IPS-20b (cell line): Measurements from ENCODE around the gene CAMSAP2.

Experiments
- H3K27ac ChIP-seq: one replicate; pipeline ENCODE4 v1.5.1; 2013; ENCODE audit warnings: low read length
- H3K27me3 ChIP-seq: 2 replicates; pipeline ENCODE4 v1.6.1; 2013; ENCODE audit warnings: mild to moderate bottlenecking, low read length, inconsistent platforms; ENCODE audit not compliant: insufficient read depth
- H3K36me3 ChIP-seq: 2 replicates; pipeline ENCODE4 v1.6.1; 2013; ENCODE audit warnings: low read depth, mild to moderate bottlenecking, inconsistent platforms, low read length, moderate library complexity; ENCODE audit not compliant: insufficient read depth
- H3K4me1 ChIP-seq: 2 replicates; pipeline ENCODE4 v1.6.1; 2013; ENCODE audit warnings: mild to moderate bottlenecking, control low read depth, inconsistent platforms, low read length, moderate library complexity; ENCODE audit not compliant: insufficient read depth
- H3K4me3 ChIP-seq: 2 replicates; pipeline ENCODE4 v1.5.1; 2013; ENCODE audit warnings: mild to moderate bottlenecking, low read length, inconsistent platforms
- H3K9ac ChIP-seq: 2 replicates; pipeline ENCODE4 v1.6.1; 2013; ENCODE audit warnings: low read depth, mild to moderate bottlenecking, inconsistent platforms, low read length, moderate library complexity
- H3K9me3 ChIP-seq: 2 replicates; pipeline ENCODE4 v1.6.1; 2013; ENCODE audit warnings: mild to moderate bottlenecking, low read depth, low read length, inconsistent platforms; ENCODE audit not compliant: insufficient read depth

The CAMSAP2 gene

GRCh38 chr1:200771625-200772555 is 33.2 kb downstream of the CAMSAP2 start:
- Histone ChIP-seq H3K27ac (no peak overlapping the region), H3K27me3 (no peaks in the 10 kb centered on the region), H3K4me3 (no peak overlapping the region), H3K36me3 (peaks cover 27% of the 10 kb centered on the region; the same call in 1 of the 2 replicates), H3K9ac (no peak overlapping the region), H3K4me1 (no peaks in the 10 kb centered on the region), H3K9me3 (no peaks in the 10 kb centered on the region)

GRCh38 chr1:200774311-200774710 is 35.6 kb downstream of the CAMSAP2 start:
- peaks cover 1% of the 10 kb centered on the region; the same call in 1 of the 2 replicates for H3K4me1 ChIP-seq
- no peaks in the 10 kb centered on the region for H3K27me3 ChIP-seq
- no peaks in the 10 kb centered on the region for H3K9me3 ChIP-seq
- peaks cover 7% of the 10 kb centered on the region; the same call in 1 of the 2 replicates for H3K36me3 ChIP-seq
- H3K4me3 ChIP-seq = no peak overlapping the region
- H3K27ac ChIP-seq = no peak overlapping the region
- no peak overlapping the region for H3K9ac ChIP-seq

- Histone ChIP-seq H3K27ac (no peak overlapping the region), H3K9ac (no peak overlapping the region), H3K36me3 (peaks cover 2% of the 10 kb centered on the region; the same call in 1 of the 2 replicates), H3K4me3 (no peak overlapping the region), H3K4me1 (peaks cover 4% of the 10 kb centered on the region; the same call in 1 of the 2 replicates), H3K9me3 (no peaks in the 10 kb centered on the region), H3K27me3 (no peaks in the 10 kb centered on the region)
Measured at GRCh38 chr1:200774735-200775444, 36.2 kb downstream of the CAMSAP2 start.

GRCh38 chr1:200775850-200776249 is 37.2 kb downstream of the CAMSAP2 start:
- H3K36me3 ChIP-seq = no peaks in the 10 kb centered on the region
- no peak overlapping the region for H3K27ac ChIP-seq
- peaks cover 4% of the 10 kb centered on the region; the same call in 1 of the 2 replicates for H3K4me1 ChIP-seq
- no peak overlapping the region for H3K4me3 ChIP-seq
- H3K27me3 ChIP-seq = no peaks in the 10 kb centered on the region
- no peak overlapping the region for H3K9ac ChIP-seq
- H3K9me3 ChIP-seq = no peaks in the 10 kb centered on the region

- H3K27me3 ChIP-seq = no peaks in the 10 kb centered on the region
- peaks cover 4% of the 10 kb centered on the region; the same call in 1 of the 2 replicates for H3K4me1 ChIP-seq
- H3K36me3 ChIP-seq = peaks cover 8% of the 10 kb centered on the region; the same call in 1 of the 2 replicates
- H3K4me3 ChIP-seq = no peak overlapping the region
- H3K27ac ChIP-seq = no peak overlapping the region
- H3K9me3 ChIP-seq = no peaks in the 10 kb centered on the region
- H3K9ac ChIP-seq = no peak overlapping the region
Measured at GRCh38 chr1:200776949-200777348, 38.3 kb downstream of the CAMSAP2 start.

GRCh38 chr1:200778766-200779165 is 40.1 kb downstream of the CAMSAP2 start:
- H3K4me1 ChIP-seq = peaks cover 4% of the 10 kb centered on the region; the same call in 1 of the 2 replicates
- no peak overlapping the region for H3K4me3 ChIP-seq
- no peak overlapping the region for H3K9ac ChIP-seq
- peaks cover 10% of the 10 kb centered on the region for H3K9me3 ChIP-seq
- no peak overlapping the region for H3K27ac ChIP-seq
- H3K36me3 ChIP-seq = peaks cover 21% of the 10 kb centered on the region; the same call in 1 of the 2 replicates
- H3K27me3 ChIP-seq = no peaks in the 10 kb centered on the region

- H3K36me3 ChIP-seq = peaks cover 21% of the 10 kb centered on the region; the same call in 1 of the 2 replicates
- peaks cover 10% of the 10 kb centered on the region for H3K9me3 ChIP-seq
- H3K9ac ChIP-seq = no peak overlapping the region
- no peak overlapping the region for H3K27ac ChIP-seq
- H3K4me1 ChIP-seq = peaks cover 4% of the 10 kb centered on the region; the same call in 1 of the 2 replicates
- H3K27me3 ChIP-seq = no peaks in the 10 kb centered on the region
- no peak overlapping the region for H3K4me3 ChIP-seq
Measured at GRCh38 chr1:200779326-200779725, 40.6 kb downstream of the CAMSAP2 start.

GRCh38 chr1:200780545-200781369 is 42.1 kb downstream of the CAMSAP2 start:
- no peak overlapping the region for H3K9ac ChIP-seq

GRCh38 chr1:200783926-200784325 is 45.2 kb downstream of the CAMSAP2 start:
- no peaks in the 10 kb centered on the region for H3K27me3 ChIP-seq
- peaks cover 4% of the 10 kb centered on the region; the same call in 1 of the 2 replicates for H3K4me1 ChIP-seq
- H3K36me3 ChIP-seq = peaks cover 21% of the 10 kb centered on the region; the same call in 1 of the 2 replicates
- no peak overlapping the region for H3K9ac ChIP-seq
- peaks cover 10% of the 10 kb centered on the region for H3K9me3 ChIP-seq
- H3K4me3 ChIP-seq = no peak overlapping the region
- no peak overlapping the region for H3K27ac ChIP-seq

More at GRCh38 chr1:200780545-200781369, 42.1 kb downstream of the CAMSAP2 start:
- H3K4me1 ChIP-seq = peaks cover 4% of the 10 kb centered on the region; the same call in 1 of the 2 replicates
- H3K27me3 ChIP-seq = no peaks in the 10 kb centered on the region
- peaks cover 10% of the 10 kb centered on the region for H3K9me3 ChIP-seq
- no peak overlapping the region for H3K4me3 ChIP-seq
- no peak overlapping the region for H3K27ac ChIP-seq
- H3K36me3 ChIP-seq = peaks cover 21% of the 10 kb centered on the region; the same call in 1 of the 2 replicates

- Histone ChIP-seq H3K4me3 (no peak overlapping the region), H3K27ac (no peak overlapping the region), H3K9ac (no peak overlapping the region), H3K4me1 (peaks cover under 1% of the 10 kb centered on the region; the same call in 1 of the 2 replicates), H3K36me3 (peaks cover 21% of the 10 kb centered on the region; the same call in 1 of the 2 replicates), H3K9me3 (peaks cover 10% of the 10 kb centered on the region), H3K27me3 (no peaks in the 10 kb centered on the region)
Measured at GRCh38 chr1:200784576-200784975, 45.9 kb downstream of the CAMSAP2 start.

GRCh38 chr1:200786788-200787187 is 48.1 kb downstream of the CAMSAP2 start:
- Histone ChIP-seq H3K9ac (no peak overlapping the region), H3K4me3 (no peak overlapping the region), H3K9me3 (peaks cover 10% of the 10 kb centered on the region), H3K27ac (no peak overlapping the region), H3K27me3 (no peaks in the 10 kb centered on the region), H3K4me1 (peaks cover 4% of the 10 kb centered on the region; the same call in 1 of the 2 replicates), H3K36me3 (peaks cover 15% of the 10 kb centered on the region; the same call in 1 of the 2 replicates)
